ENCODE data around the gene GLCE.

Gene GLCE

DNA sequence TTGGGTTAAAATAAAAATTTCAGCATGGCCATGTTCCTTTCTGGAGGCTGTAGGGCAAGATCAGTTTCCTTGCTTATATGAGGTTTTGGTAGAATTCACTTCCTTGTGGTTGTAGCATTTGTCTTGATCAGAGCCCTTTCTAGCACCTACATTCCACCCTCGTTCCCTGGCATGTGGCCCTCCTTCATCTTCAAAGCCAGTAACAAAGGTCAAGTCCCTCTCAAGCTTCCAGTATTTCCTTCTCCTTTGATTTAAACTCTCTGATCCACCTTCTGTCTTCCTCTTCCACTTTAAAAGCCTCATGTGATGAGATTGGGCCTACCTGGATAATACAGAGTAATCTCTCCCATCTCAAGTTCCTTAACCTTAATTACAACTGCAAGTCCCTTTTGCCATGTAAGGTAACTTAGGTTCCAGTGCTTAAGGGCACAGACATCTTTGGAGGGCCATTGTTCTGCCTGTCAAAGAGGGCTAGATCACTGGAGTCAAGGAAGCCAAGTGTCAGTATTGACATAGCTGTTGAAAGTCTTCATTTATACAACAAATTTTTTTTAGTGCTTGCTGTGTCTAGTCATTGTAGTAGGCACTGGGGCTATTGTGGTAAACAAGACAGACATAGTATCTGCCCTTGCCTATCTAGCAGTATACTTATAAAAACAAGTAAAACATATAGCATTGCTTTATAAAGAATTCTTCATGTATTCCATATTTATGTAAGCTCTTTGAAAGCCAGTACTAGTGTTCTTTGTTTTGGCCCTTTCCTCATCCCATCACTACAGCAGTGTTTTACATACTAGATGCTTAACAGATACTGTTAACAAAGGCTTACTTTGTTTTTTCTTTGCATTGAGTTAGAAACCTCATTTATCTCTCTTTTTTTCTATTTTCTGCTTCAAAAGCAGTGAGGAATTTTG is 40.7 kb downstream of the GLCE start:
- no peak for FAIRE-seq
- TF ChIP-seq, protein P1, sequence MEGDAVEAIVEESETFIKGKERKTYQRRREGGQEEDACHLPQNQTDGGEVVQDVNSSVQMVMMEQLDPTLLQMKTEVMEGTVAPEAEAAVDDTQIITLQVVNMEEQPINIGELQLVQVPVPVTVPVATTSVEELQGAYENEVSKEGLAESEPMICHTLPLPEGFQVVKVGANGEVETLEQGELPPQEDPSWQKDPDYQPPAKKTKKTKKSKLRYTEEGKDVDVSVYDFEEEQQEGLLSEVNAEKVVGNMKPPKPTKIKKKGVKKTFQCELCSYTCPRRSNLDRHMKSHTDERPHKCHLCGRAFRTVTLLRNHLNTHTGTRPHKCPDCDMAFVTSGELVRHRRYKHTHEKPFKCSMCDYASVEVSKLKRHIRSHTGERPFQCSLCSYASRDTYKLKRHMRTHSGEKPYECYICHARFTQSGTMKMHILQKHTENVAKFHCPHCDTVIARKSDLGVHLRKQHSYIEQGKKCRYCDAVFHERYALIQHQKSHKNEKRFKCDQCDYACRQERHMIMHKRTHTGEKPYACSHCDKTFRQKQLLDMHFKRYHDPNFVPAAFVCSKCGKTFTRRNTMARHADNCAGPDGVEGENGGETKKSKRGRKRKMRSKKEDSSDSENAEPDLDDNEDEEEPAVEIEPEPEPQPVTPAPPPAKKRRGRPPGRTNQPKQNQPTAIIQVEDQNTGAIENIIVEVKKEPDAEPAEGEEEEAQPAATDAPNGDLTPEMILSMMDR (IDR thresholded peaks at IDR 0.05; ENCODE audit: insufficient read depth, missing control alignments) = no peak
- DNase-seq (ENCODE audit: insufficient read length, low spot score) = no peak

DNA sequence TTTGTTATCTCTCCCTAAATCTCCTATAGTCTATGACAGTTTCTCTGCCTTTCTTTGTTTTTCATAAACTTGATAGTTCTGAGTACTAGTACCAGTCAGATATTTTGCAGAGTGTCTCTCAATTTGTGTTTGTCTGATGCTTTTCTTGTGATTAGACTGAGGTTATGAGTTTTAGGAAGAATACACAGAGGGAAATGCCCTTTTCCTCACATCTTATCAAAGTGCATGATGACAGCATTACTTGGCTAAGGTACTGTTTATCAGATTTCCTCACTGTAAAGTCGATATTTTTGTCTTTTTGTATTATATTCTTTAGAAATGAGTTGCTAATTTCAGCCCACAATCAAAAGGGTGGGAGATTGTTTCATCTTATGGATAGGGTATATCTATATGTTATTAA is 45.6 kb downstream of the GLCE start:
- no peak for FAIRE-seq
- DNase-seq (ENCODE audit: insufficient read length, low spot score) = no peak
- TF ChIP-seq, protein P1 (IDR thresholded peaks at IDR 0.05; ENCODE audit: insufficient read depth, missing control alignments) = no peak

DNA sequence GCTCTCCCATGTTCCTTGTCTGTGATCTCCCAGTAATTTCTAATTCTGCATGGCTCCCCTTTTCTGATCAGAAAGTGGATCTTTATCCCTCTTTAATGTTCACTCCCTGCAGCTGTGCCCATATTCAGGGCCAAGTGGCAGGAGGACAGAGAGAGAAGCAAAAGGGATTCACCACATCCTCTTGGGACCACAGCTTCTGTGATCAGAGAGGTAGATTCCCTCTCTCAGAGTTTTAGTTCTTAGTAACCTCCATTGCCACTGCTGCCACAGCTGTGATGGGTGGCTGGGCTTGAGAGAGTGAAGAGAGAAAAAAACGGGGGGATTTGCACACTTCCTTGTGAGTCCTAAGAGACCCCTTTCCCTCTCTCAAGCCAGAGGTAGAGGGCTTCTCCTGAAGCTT is 49.2 kb downstream of the GLCE start:
- DNase-seq (ENCODE audit: insufficient read length, low spot score) = no peak
- TF ChIP-seq, protein P1 (IDR thresholded peaks at IDR 0.05; ENCODE audit: insufficient read depth, missing control alignments) = no peak
- no peak for FAIRE-seq

DNA sequence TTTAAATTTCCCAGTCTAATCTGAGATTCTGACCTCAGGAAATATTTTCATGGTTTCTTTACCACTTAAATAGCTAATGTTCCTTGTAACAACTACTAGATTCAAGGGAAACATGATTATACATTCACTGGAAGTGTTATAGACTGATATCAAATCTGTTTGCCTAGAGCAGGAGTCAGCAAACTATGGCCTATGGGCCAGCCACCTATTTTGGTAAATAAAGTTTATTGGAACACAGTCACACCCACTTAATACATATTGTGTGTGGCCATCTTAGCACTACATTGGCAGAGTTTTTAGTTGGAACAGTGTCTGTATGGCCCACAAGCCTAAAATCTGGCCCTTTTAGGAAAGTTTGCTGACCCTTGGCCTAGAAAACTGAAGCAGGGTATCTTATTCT is 50.1 kb downstream of the GLCE start:
- DNase-seq (ENCODE audit: insufficient read length, low spot score) (no peak), FAIRE-seq (no peak)
- TF ChIP-seq, protein P1 (IDR thresholded peaks at IDR 0.05; ENCODE audit: insufficient read depth, missing control alignments) = no peak

DNA sequence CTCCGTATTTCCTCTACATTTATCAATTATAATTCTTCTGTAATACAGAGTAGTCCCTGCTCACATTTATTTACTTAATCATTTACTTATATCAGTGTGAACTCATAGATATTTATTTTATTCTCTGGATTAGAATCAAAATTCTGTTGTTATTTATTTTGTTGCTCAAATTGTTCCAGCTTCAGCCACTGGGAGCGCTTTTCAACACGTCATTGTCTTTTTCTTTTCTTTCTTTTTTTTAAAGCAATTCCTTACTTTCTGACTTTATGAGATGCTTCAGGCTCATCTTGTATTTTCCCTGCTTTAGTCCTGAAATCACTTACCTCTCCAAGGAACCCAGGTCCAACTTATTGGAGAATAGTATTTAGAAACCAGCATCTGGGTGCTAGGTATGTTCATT is 53.4 kb downstream of the GLCE start:
- TF ChIP-seq, protein P1 (IDR thresholded peaks at IDR 0.05; ENCODE audit: insufficient read depth, missing control alignments) = no peak
- DNase-seq (ENCODE audit: insufficient read length, low spot score) (no peak), FAIRE-seq (no peak)

DNA sequence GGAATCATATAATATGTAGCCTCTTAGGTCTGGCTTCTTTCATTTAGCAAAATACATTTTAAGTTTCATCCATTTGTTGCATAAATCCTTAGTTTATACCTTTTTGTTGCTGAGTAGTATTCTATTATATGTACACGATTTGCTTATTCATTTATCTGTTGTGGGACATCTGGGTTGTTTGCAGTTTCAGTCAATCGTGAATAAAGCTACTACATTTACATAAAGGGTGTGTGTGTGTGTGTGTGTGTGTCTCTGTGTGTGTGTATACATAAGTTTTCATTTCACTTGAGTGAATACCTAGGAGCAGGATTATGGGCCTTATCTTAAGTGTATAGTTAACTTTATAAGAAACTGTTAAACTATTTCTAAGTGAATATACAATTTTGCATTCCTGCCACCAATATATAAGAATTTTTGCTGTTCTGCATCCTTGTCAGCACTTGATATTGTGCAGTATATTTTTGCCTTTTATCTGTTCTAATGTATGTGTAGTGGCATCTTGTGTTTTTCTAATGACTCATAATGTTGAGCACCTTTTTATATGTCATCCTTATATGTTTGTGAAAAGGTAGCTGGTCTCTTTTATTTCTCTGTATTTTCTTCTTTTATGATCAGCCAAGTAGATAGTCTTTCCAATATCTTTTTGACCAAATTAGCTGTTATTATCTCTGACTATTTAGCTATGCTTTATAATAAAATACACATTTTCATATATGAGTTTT is 55.0 kb downstream of the GLCE start:
- TF ChIP-seq, protein P1 (IDR thresholded peaks at IDR 0.05; ENCODE audit: insufficient read depth, missing control alignments) = no peak
- DNase-seq (ENCODE audit: insufficient read length, low spot score) = no peak
- FAIRE-seq = no peak

DNA sequence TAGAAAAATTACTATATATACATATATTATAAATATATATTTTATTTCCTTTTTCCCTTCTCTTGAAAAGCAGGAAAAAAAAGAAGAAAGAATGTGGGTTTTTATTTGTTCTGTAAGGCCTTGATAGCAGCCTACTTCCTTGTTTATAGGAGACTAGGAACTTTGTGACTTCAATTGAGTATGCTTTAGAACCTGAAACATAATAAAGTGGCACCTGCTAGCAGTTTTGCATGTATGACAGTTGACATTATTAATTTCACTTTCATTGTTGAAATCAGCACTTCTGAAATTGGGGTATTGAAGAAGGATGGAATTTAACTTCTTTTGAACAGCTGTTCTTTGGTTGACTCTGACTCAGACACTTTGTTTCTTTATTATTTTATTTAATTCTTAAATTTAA is 56.9 kb downstream of the GLCE start:
- DNase-seq (ENCODE audit: insufficient read length, low spot score) = no peak
- FAIRE-seq = no peak
- TF ChIP-seq, protein P1 (IDR thresholded peaks at IDR 0.05; ENCODE audit: insufficient read depth, missing control alignments) = no peak
